ENCODE results near the gene RTL5.

RTL5 gene

DNA sequence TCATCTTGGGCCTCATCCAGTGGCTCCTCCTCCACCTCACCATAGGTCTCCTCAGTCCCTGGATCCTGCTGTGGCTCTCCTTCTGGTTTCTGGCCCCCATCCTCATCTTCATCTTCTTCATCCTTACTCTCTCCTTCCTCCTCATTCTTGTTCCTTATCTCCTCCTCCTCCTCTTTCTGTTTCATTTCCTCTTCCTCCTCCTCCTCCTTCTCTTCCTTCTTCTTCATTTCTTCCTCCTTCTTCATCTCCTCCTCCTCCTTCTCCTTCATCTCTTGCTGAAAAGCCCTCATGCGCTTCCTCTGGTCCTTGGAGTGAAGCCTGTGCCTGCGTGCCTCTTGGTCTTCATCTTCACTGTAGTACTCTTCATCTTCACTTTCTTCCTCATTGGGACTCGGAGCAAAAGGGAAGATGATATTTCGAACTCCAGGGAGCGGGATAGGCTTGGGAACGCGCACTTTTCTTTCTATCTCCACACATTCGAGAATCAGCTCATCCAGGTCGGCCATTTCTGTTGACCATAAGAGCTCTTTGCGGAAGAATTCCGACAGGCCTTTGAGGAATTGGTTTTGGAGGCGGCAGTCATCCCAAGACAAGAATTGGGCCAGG is 1.5 kb downstream of the RTL5 start:
- H3K27ac ChIP-seq, result no peak overlapping the region
- TF ChIP-seq CTCF (conservative IDR thresholded peaks at IDR 0.05; ENCODE audit: low read depth), result no peak
- DNase-seq (ENCODE audit: low spot score), result no peak
- POLR2A ChIA-PET (ENCODE audit: low non-redundant PET), result no interaction called here
- CTCF ChIA-PET, result interaction anchor here (1.4 kb wide), 1 partner anchor 112 kb away, joined by 4 read pairs; no protein-coding TSS in a partner anchor

GRCh38 chrX:72129661-72130060 is 2.1 kb downstream of the RTL5 start:
- no peak for DNase-seq (ENCODE audit: low spot score)
- POLR2A ChIA-PET (ENCODE audit: low non-redundant PET), result no interaction called here
- H3K27ac ChIP-seq, result no peak overlapping the region
- CTCF ChIA-PET, result no interaction called here
- TF ChIP-seq CTCF (conservative IDR thresholded peaks at IDR 0.05; ENCODE audit: low read depth), result no peak

DNA sequence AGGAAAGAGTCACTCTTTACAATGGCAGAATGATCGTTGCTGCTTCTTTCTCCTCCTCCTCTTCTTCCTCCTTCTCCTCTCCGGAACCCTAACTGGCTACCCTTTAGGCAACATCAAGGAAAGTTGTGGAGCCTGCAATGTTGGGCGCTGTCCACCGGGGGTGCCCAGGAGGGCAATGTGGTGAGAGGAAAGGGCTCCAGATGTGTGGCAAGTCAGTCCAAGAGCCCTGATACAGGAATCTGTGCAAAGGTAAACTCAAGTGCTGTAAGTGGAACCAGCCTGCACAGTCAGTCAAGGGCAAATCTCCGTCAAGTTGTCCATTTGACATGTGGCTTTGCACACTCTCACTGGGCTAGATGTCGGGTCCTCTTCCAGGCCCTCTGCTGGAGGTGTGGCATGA is 2.8 kb downstream of the RTL5 start:
- no peak for TF ChIP-seq CTCF (conservative IDR thresholded peaks at IDR 0.05; ENCODE audit: low read depth)
- CTCF ChIA-PET, result no interaction called here
- no peak for DNase-seq (ENCODE audit: low spot score)
- H3K27ac ChIP-seq, result no peak overlapping the region
- POLR2A ChIA-PET (ENCODE audit: low non-redundant PET), result no interaction called here

- no peak overlapping the region for H3K27ac ChIP-seq
- ChIA-PET POLR2A (ENCODE audit: low non-redundant PET) (no interaction called here), CTCF (no interaction called here)
- no peak for DNase-seq (ENCODE audit: low spot score)
- TF ChIP-seq CTCF (conservative IDR thresholded peaks at IDR 0.05; ENCODE audit: low read depth), result no peak
These were observed 3.4 kb downstream of the RTL5 start for GRCh38 chrX:72128183-72128834.

DNA sequence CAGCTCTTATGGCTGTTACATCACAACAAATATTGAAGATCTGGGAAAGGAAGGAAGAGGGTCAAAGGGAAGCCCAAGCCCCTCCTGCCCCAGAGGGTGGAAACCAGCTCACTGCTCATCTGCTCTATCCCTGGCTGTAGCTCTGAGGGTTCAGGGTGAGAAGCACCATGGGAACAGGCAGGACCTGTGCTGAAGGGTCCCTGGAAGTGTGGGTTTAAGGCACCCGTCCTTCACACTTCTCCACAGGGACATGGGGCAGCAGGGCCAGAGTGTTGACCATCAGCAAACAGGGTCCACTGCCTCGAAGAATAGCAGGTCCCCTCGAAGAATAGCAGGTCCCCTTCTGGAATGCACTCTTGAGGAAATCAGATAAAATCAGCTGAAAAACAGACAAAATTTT is 4.4 kb downstream of the RTL5 start:
- TF ChIP-seq CTCF (conservative IDR thresholded peaks at IDR 0.05; ENCODE audit: low read depth), result no peak
- CTCF ChIA-PET, result interaction anchor here (0.6 kb wide), 1 partner anchor 173 kb away, joined by 3 read pairs; no protein-coding TSS in a partner anchor
- H3K27ac ChIP-seq, result no peak overlapping the region
- DNase-seq (ENCODE audit: low spot score), result no peak
- POLR2A ChIA-PET (ENCODE audit: low non-redundant PET), result no interaction called here

GRCh38 chrX:72126539-72127140 is 5.1 kb downstream of the RTL5 start:
- peak; percentile 64 for DNase-seq (ENCODE audit: low spot score)
- ChIA-PET CTCF (interaction anchor here (0.6 to 1.3 kb wide), 4 partner anchors 51 to 193 kb away, joined by 3 to 5 read pairs (median 3); no protein-coding TSS in a partner anchor), POLR2A (ENCODE audit: low non-redundant PET) (no interaction called here)
- H3K27ac ChIP-seq, result no peak overlapping the region
- TF ChIP-seq CTCF (conservative IDR thresholded peaks at IDR 0.05; ENCODE audit: low read depth), result peak; percentile 74
